Choroid plexus epithelial cell (primary cell): ENCODE data around the gene CAPN2.

Source experiments
- DNase-seq: peaks from one replicate; pipeline ENCODE4 v3.0.0-alpha.2; 2010; ENCODE audit warnings: low read depth
- H3K4me3 ChIP-seq: 2 replicates; pipeline ENCODE4 v1.5.1; 2011; ENCODE audit warnings: low read depth, mild to moderate bottlenecking, control low read depth, low read length, moderate library complexity
- CTCF ChIP-seq: conservative IDR thresholded peaks from 2 replicates; pipeline ENCODE4 v1.5.1; 2011; ENCODE audit warnings: low read depth, mild to moderate bottlenecking, control low read depth, inconsistent platforms, low read length, moderate library complexity

CAPN2 gene

GRCh38 chr1:223713546-223714420, 1.4 kb downstream of the CAPN2 start:
- no peak for DNase-seq
- TF ChIP-seq CTCF = peak; percentile 6
- H3K4me3 ChIP-seq = peak overlapping the region; percentile 95

GRCh38 chr1:223714421-223714724, 2.0 kb downstream of the CAPN2 start:
- TF ChIP-seq CTCF = no peak
- DNase-seq = no peak
- H3K4me3 ChIP-seq = peak overlapping the region; percentile 95

GRCh38 chr1:223714849-223715603, 2.7 kb downstream of the CAPN2 start:
- peak overlapping the region; percentile 21 for H3K4me3 ChIP-seq
- TF ChIP-seq CTCF = no peak
- peak; percentile 78 for DNase-seq

GRCh38 chr1:223715604-223716172, 3.3 kb downstream of the CAPN2 start:
- H3K4me3 ChIP-seq = peak overlapping the region; percentile 21
- TF ChIP-seq CTCF = no peak
- no peak for DNase-seq

GRCh38 chr1:223716302-223716862, 4.0 kb downstream of the CAPN2 start:
- H3K4me3 ChIP-seq = no peak overlapping the region
- no peak for TF ChIP-seq CTCF
- no peak for DNase-seq

- no peak for TF ChIP-seq CTCF
- H3K4me3 ChIP-seq = no peak overlapping the region
- DNase-seq = no peak
These were observed 4.8 kb downstream of the CAPN2 start for GRCh38 chr1:223717123-223717522.
